Uterus (tissue), 2 donors: ENCODE data around the gene DHX35.

Experiments
- POLR2A ChIP-seq, 2 donors: fragments of 450-650 bp; IDR thresholded peaks; one replicate each; pipeline ENCODE4 v1.6.1; 2016; ENCODE audit warnings: antibody characterized with exemption in 2 of 2, mild to moderate bottlenecking in 1 of 2, moderate library complexity in 1 of 2
- TF ChIP-seq, protein P1 (sequence below), 4 experiments: fragments of 200-600 bp in 2 of 4; fragments of 450-650 bp in 2 of 4; sonication (generic) in 2 of 4; IDR thresholded peaks; one replicate each; pipeline ENCODE4 v1.5.1; 2016 to 2019; ENCODE audit warnings: antibody characterized with exemption in 4 of 4, mild to moderate bottlenecking in 2 of 4, moderate library complexity in 1 of 4

DNA sequence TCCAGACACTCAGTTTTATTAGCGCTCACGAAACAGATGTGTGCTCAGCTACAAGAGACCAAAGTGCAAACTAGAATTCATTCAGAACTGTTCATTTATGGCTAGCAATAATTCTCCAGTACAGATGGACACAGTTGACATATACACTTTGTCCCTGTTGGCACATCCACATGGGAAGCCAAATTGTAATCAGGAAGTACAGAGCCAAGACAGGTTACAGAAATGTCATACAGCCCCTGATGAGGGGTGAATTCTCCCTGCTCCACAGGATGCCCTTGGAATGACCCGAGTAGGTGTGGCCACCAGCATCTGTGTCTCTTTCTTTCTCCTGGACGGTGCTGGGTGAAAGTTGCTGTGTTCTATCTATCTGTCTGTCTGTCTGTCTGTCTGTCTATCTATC is 7.6 kb downstream of the DHX35 start:
- TF ChIP-seq POLR2A (IDR thresholded peaks at IDR 0.05) = no peak
- TF ChIP-seq, protein P1, sequence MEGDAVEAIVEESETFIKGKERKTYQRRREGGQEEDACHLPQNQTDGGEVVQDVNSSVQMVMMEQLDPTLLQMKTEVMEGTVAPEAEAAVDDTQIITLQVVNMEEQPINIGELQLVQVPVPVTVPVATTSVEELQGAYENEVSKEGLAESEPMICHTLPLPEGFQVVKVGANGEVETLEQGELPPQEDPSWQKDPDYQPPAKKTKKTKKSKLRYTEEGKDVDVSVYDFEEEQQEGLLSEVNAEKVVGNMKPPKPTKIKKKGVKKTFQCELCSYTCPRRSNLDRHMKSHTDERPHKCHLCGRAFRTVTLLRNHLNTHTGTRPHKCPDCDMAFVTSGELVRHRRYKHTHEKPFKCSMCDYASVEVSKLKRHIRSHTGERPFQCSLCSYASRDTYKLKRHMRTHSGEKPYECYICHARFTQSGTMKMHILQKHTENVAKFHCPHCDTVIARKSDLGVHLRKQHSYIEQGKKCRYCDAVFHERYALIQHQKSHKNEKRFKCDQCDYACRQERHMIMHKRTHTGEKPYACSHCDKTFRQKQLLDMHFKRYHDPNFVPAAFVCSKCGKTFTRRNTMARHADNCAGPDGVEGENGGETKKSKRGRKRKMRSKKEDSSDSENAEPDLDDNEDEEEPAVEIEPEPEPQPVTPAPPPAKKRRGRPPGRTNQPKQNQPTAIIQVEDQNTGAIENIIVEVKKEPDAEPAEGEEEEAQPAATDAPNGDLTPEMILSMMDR (IDR thresholded peaks at IDR 0.05) = no peak
